ENCODE data around the gene KLHDC7A.

KLHDC7A gene

GRCh38 chr1:18473195-18473815 lies 7.4 kb upstream of the KLHDC7A start:
- DNase-seq (ENCODE audit: low read depth): no peak

GRCh38 chr1:18474559-18475175 lies 6.1 kb upstream of the KLHDC7A start:
- DNase-seq (ENCODE audit: low read depth): no peak

- DNase-seq (ENCODE audit: low read depth): no peak
These were observed 5.4 kb upstream of the KLHDC7A start for GRCh38 chr1:18475234-18475905.

- DNase-seq (ENCODE audit: low read depth): no peak
These were observed 1.3 kb upstream of the KLHDC7A start for GRCh38 chr1:18479454-18479853.

GRCh38 chr1:18481190-18481920 lies 625 bp downstream of the KLHDC7A start:
- no peak for DNase-seq (ENCODE audit: low read depth)

- no peak for DNase-seq (ENCODE audit: low read depth)
These were observed 1.4 kb downstream of the KLHDC7A start for GRCh38 chr1:18481921-18482701.

- DNase-seq (ENCODE audit: low read depth): no peak
These were observed 2.1 kb downstream of the KLHDC7A start for GRCh38 chr1:18482721-18483425.

- no peak for DNase-seq (ENCODE audit: low read depth)
These were observed 3.5 kb downstream of the KLHDC7A start for GRCh38 chr1:18484276-18484675.

- DNase-seq (ENCODE audit: low read depth): no peak
These were observed 4.0 kb downstream of the KLHDC7A start for GRCh38 chr1:18484721-18485120.

GRCh38 chr1:18485227-18485626 lies 4.5 kb downstream of the KLHDC7A start:
- DNase-seq (ENCODE audit: low read depth): no peak

GRCh38 chr1:18486195-18486594 lies 5.5 kb downstream of the KLHDC7A start:
- DNase-seq (ENCODE audit: low read depth): no peak

GRCh38 chr1:18489417-18490143 lies 8.8 kb downstream of the KLHDC7A start:
- DNase-seq (ENCODE audit: low read depth): no peak

GRCh38 chr1:18491168-18491567 lies 10.4 kb downstream of the KLHDC7A start:
- no peak for DNase-seq (ENCODE audit: low read depth)

- DNase-seq (ENCODE audit: low read depth): no peak
These were observed 13.6 kb downstream of the KLHDC7A start for GRCh38 chr1:18494304-18494703.

- DNase-seq (ENCODE audit: low read depth): no peak
These were observed 14.9 kb downstream of the KLHDC7A start for GRCh38 chr1:18495635-18496034.

- no peak for DNase-seq (ENCODE audit: low read depth)
These were observed 15.3 kb downstream of the KLHDC7A start for GRCh38 chr1:18496056-18496455.

- no peak for DNase-seq (ENCODE audit: low read depth)
These were observed 15.9 kb downstream of the KLHDC7A start for GRCh38 chr1:18496497-18497235.

GRCh38 chr1:18501833-18502232 lies 21.1 kb downstream of the KLHDC7A start:
- no peak for DNase-seq (ENCODE audit: low read depth)

- DNase-seq (ENCODE audit: low read depth): no peak
These were observed 23.9 kb downstream of the KLHDC7A start for GRCh38 chr1:18504609-18505008.

GRCh38 chr1:18505666-18506065 lies 24.9 kb downstream of the KLHDC7A start:
- DNase-seq (ENCODE audit: low read depth): no peak

Measured in activated T-helper 9 cell treated with anti-CD3 and anti-CD28 coated beads, Interleukin-2, amount 50 U/mL, for 16 hours (primary cell).